ENCODE data around the gene KAZN. TPM values are rescaled to one million over a fixed set of nuclear protein-coding genes. Genes with fewer than 3 reads are reported as not detected.

Gene KAZN
- total RNA-seq, 1 donor from 2014 or later: 9.4 TPM

- H3K4me2 ChIP-seq (ENCODE audit: low read length): no peak overlapping the region
- peaks cover 6% of the 10 kb centered on the region for H3K4me1 ChIP-seq (ENCODE audit: insufficient read depth, low read length)
- no peak overlapping the region for H2AFZ ChIP-seq (ENCODE audit: low read depth, low read length)
- no peak overlapping the region for H3K27ac ChIP-seq (ENCODE audit: low read depth, low read length)
- FAIRE-seq: no peak
- H3K9me3 ChIP-seq (ENCODE audit: insufficient read depth, low read depth, low read length): no peaks in the 10 kb centered on the region
- Mint-ChIP-seq H3K4me3 (ENCODE audit: unreplicated experiment) (no peak overlapping the region), H3K9me3 (ENCODE audit: unreplicated experiment) (peaks cover 4% of the 10 kb centered on the region), H3K27ac (ENCODE audit: unreplicated experiment) (no peak overlapping the region), H3K27me3 (ENCODE audit: low read depth, unreplicated experiment) (peaks cover 42% of the 10 kb centered on the region), H3K36me3 (ENCODE audit: low read depth, unreplicated experiment) (no peaks in the 10 kb centered on the region), H3K4me1 (ENCODE audit: low read depth, unreplicated experiment) (no peaks in the 10 kb centered on the region)
- H3K9ac ChIP-seq (ENCODE audit: low read length): no peak overlapping the region
- H3K36me3 ChIP-seq (ENCODE audit: insufficient read depth, low read length): no peaks in the 10 kb centered on the region
- H3K27me3 ChIP-seq (ENCODE audit: insufficient read depth, low read length): no peaks in the 10 kb centered on the region
- no peak for DNase-seq (ENCODE audit: low read depth)
- no peak overlapping the region for H3K4me3 ChIP-seq (ENCODE audit: insufficient read depth, low read depth, low read length)
- no peaks in the 10 kb centered on the region for H3K79me2 ChIP-seq (ENCODE audit: insufficient read depth, low read length)
- H4K20me1 ChIP-seq (ENCODE audit: insufficient read depth, low read length): no peaks in the 10 kb centered on the region
- no peak for TF ChIP-seq CTCF (IDR thresholded peaks at IDR 0.05; ENCODE audit: insufficient read depth, low read depth, low read length)
- no peak for TF ChIP-seq EZH2 (IDR thresholded peaks at IDR 0.05; ENCODE audit: insufficient read depth, low read length)
Observed at GRCh38 chr1:14790982-14791381, 192.5 kb downstream of the KAZN start.

GRCh38 chr1:14791654-14792053 is 193.2 kb downstream of the KAZN start:
- DNase-seq (ENCODE audit: low read depth): no peak
- FAIRE-seq: no peak
- Histone ChIP-seq H3K9ac (ENCODE audit: low read length) (no peak overlapping the region), H3K79me2 (ENCODE audit: insufficient read depth, low read length) (no peaks in the 10 kb centered on the region), H3K4me2 (ENCODE audit: low read length) (no peak overlapping the region), H3K27me3 (ENCODE audit: insufficient read depth, low read length) (no peaks in the 10 kb centered on the region), H2AFZ (ENCODE audit: low read depth, low read length) (no peak overlapping the region), H3K4me3 (ENCODE audit: insufficient read depth, low read depth, low read length) (no peak overlapping the region), H4K20me1 (ENCODE audit: insufficient read depth, low read length) (no peaks in the 10 kb centered on the region), H3K9me3 (ENCODE audit: insufficient read depth, low read depth, low read length) (no peaks in the 10 kb centered on the region), H3K4me1 (ENCODE audit: insufficient read depth, low read length) (peaks cover 6% of the 10 kb centered on the region), H3K36me3 (ENCODE audit: insufficient read depth, low read length) (no peaks in the 10 kb centered on the region), H3K27ac (ENCODE audit: low read depth, low read length) (no peak overlapping the region)
- Mint-ChIP-seq H3K9me3 (ENCODE audit: unreplicated experiment) (peaks cover 5% of the 10 kb centered on the region), H3K4me1 (ENCODE audit: low read depth, unreplicated experiment) (no peaks in the 10 kb centered on the region), H3K4me3 (ENCODE audit: unreplicated experiment) (no peak overlapping the region), H3K27ac (ENCODE audit: unreplicated experiment) (no peak overlapping the region), H3K36me3 (ENCODE audit: low read depth, unreplicated experiment) (peaks cover 2% of the 10 kb centered on the region), H3K27me3 (ENCODE audit: low read depth, unreplicated experiment) (peaks cover 49% of the 10 kb centered on the region)
- no peak for TF ChIP-seq CTCF (IDR thresholded peaks at IDR 0.05; ENCODE audit: insufficient read depth, low read depth, low read length)
- TF ChIP-seq EZH2 (IDR thresholded peaks at IDR 0.05; ENCODE audit: insufficient read depth, low read length): no peak

GRCh38 chr1:14794136-14794768 is 195.8 kb downstream of the KAZN start:
- no peaks in the 10 kb centered on the region for H3K79me2 ChIP-seq (ENCODE audit: insufficient read depth, low read length)
- H3K27ac Mint-ChIP-seq (ENCODE audit: unreplicated experiment): no peak overlapping the region
- no peak overlapping the region for H3K4me2 ChIP-seq (ENCODE audit: low read length)
- peaks cover 2% of the 10 kb centered on the region for H3K36me3 Mint-ChIP-seq (ENCODE audit: low read depth, unreplicated experiment)
- no peak overlapping the region for H3K9ac ChIP-seq (ENCODE audit: low read length)
- no peak overlapping the region for H3K27ac ChIP-seq (ENCODE audit: low read depth, low read length)
- H4K20me1 ChIP-seq (ENCODE audit: insufficient read depth, low read length): no peaks in the 10 kb centered on the region
- H3K4me1 Mint-ChIP-seq (ENCODE audit: low read depth, unreplicated experiment): no peaks in the 10 kb centered on the region
- no peak for FAIRE-seq
- H3K9me3 Mint-ChIP-seq (ENCODE audit: unreplicated experiment): peaks cover 5% of the 10 kb centered on the region
- peaks cover 42% of the 10 kb centered on the region for H3K27me3 Mint-ChIP-seq (ENCODE audit: low read depth, unreplicated experiment)
- H3K4me3 ChIP-seq (ENCODE audit: insufficient read depth, low read depth, low read length): no peak overlapping the region
- peak; percentile 54 for DNase-seq (ENCODE audit: low read depth)
- H2AFZ ChIP-seq (ENCODE audit: low read depth, low read length): no peak overlapping the region
- peaks cover 5% of the 10 kb centered on the region for H3K4me1 ChIP-seq (ENCODE audit: insufficient read depth, low read length)
- H3K9me3 ChIP-seq (ENCODE audit: insufficient read depth, low read depth, low read length): no peaks in the 10 kb centered on the region
- no peaks in the 10 kb centered on the region for H3K36me3 ChIP-seq (ENCODE audit: insufficient read depth, low read length)
- H3K27me3 ChIP-seq (ENCODE audit: insufficient read depth, low read length): no peaks in the 10 kb centered on the region
- no peak overlapping the region for H3K4me3 Mint-ChIP-seq (ENCODE audit: unreplicated experiment)
- TF ChIP-seq EZH2 (IDR thresholded peaks at IDR 0.05; ENCODE audit: insufficient read depth, low read length) (no peak), CTCF (IDR thresholded peaks at IDR 0.05; ENCODE audit: insufficient read depth, low read depth, low read length) (no peak)
